Uterus (tissue), 4 donors: ENCODE data around the gene CD7. TPM values are rescaled to one million over a fixed set of nuclear protein-coding genes. Genes with fewer than 3 reads are reported as not detected.
A peak's percentile ranks its signal among the peaks of the same experiment; 100 is the strongest.

ENCODE experiments used
- DNase-seq, 2 donors: peaks; one replicate each; pipeline ENCODE4 v3.0.0-alpha.2; 2019 to 2020
- H3K27ac ChIP-seq, 2 donors: fragments of 200-600 bp; sonication (generic); 1 replicate in 1 of 2; 2 replicates in 1 of 2; pipeline ENCODE4 v1.5.1; 2016 to 2018
- H3K27me3 ChIP-seq, 2 donors: fragments of 200-600 bp; sonication (generic); one replicate each; pipeline ENCODE4 v1.5.1; 2018 to 2019; ENCODE audit warnings: control low read depth in 1 of 2
- H3K36me3 ChIP-seq, 2 donors: fragments of 200-600 bp; sonication (generic); one replicate each; pipeline ENCODE4 v1.5.1; 2019; ENCODE audit warnings: control low read depth in 1 of 2
- H3K4me1 ChIP-seq, 2 donors: fragments of 200-600 bp; sonication (generic); one replicate each; pipeline ENCODE4 v1.5.1; 2018 to 2019; ENCODE audit warnings: control low read depth in 1 of 2
- H3K4me3 ChIP-seq, 2 donors: fragments of 200-600 bp; sonication (generic); 1 replicate in 1 of 2; 2 replicates in 1 of 2; pipeline ENCODE4 v1.5.1; 2018 to 2019; ENCODE audit warnings: mild to moderate bottlenecking in 1 of 2
- H3K9me3 ChIP-seq, 2 donors: fragments of 200-600 bp; sonication (generic); one replicate each; pipeline ENCODE4 v1.5.1; 2019; ENCODE audit warnings: control low read depth in 1 of 2
- CTCF ChIP-seq, 4 experiments: fragments of 200-600 bp in 2 of 4; fragments of 450-650 bp in 2 of 4; sonication (generic) in 2 of 4; IDR thresholded peaks; one replicate each; pipeline ENCODE4 v1.5.1; 2016 to 2019; ENCODE audit warnings: antibody characterized with exemption in 4 of 4, mild to moderate bottlenecking in 2 of 4, moderate library complexity in 1 of 4
- POLR2A ChIP-seq, 2 donors: fragments of 450-650 bp; IDR thresholded peaks; one replicate each; pipeline ENCODE4 v1.6.1; 2016; ENCODE audit warnings: antibody characterized with exemption in 2 of 2, mild to moderate bottlenecking in 1 of 2, moderate library complexity in 1 of 2
- intact Hi-C: fragments of 100-400 bp; cut with DNase I; formaldehyde crosslinking; loops from one replicate; pipeline ENCODE4 v1.15.1; 2023; ENCODE audit warnings: low total_unique reads
- total RNA-seq, 4 donors: library from RNA; depleted of rRNA in 3 of 4; stranded (reverse); fragments of >200 nt in 3 of 4; gene quantifications; one replicate each; pipeline versions ENCODE4 v1.1.0 to v1.2.4, GENCODE V29; 2014 to 2023
- donor health status: DM: yes; HTN: yes; CAD: no.

CD7 gene
- total RNA-seq, 4 donors from 2014 or later = 2.1 to 4.1 TPM; not detected in 2

GRCh38 chr17:82298538-82299421 lies 18.6 kb downstream of the CD7 start:
- H3K9me3 ChIP-seq = no peaks in the 10 kb centered on the region
- intact Hi-C loops = no loop called here
- H3K4me1 ChIP-seq = peaks cover 0 to 19% of the 10 kb centered on the region in 2 donors
- DNase-seq = no peak
- H3K4me3 ChIP-seq = peak overlapping the region; percentile 38 to 43
- H3K27ac ChIP-seq = peak overlapping the region; percentile 89 to 95
- no peaks in the 10 kb centered on the region for H3K36me3 ChIP-seq
- no peaks in the 10 kb centered on the region for H3K27me3 ChIP-seq
- TF ChIP-seq CTCF (IDR thresholded peaks at IDR 0.05) (no peak), POLR2A (IDR thresholded peaks at IDR 0.05) (peak in 1 of 2 donors; percentile 1)

- Histone ChIP-seq H3K36me3 (no peaks in the 10 kb centered on the region), H3K4me1 (peaks cover 0 to 19% of the 10 kb centered on the region in 2 donors), H3K27ac (peak overlapping the region; percentile 89 to 95), H3K4me3 (peak overlapping the region; percentile 38 to 43), H3K27me3 (no peaks in the 10 kb centered on the region), H3K9me3 (no peaks in the 10 kb centered on the region)
- DNase-seq = peak; percentile 87 to 89
- peak in 1 of 4 experiments; percentile 10 for TF ChIP-seq CTCF (IDR thresholded peaks at IDR 0.05)
- TF ChIP-seq POLR2A (IDR thresholded peaks at IDR 0.05) = peak; percentile 27 to 50
- intact Hi-C loops = no loop called here
Measured at GRCh38 chr17:82297714-82298537, 19.5 kb downstream of the CD7 start.

- TF ChIP-seq POLR2A (IDR thresholded peaks at IDR 0.05) = peak; percentile 45 to 61
- TF ChIP-seq CTCF (IDR thresholded peaks at IDR 0.05) = no peak
- Histone ChIP-seq H3K27ac (peak overlapping the region; percentile 89 to 95), H3K4me3 (peak overlapping the region; percentile 38 to 43)
Measured at GRCh38 chr17:82297280-82297713, 20.1 kb downstream of the CD7 start.

GRCh38 chr17:82296511-82297279 lies 20.7 kb downstream of the CD7 start:
- H3K4me1 ChIP-seq = peaks cover 0 to 19% of the 10 kb centered on the region in 2 donors
- no peaks in the 10 kb centered on the region for H3K9me3 ChIP-seq
- H3K27ac ChIP-seq = peak overlapping the region; percentile 89 to 95
- peak overlapping the region; percentile 38 to 43 for H3K4me3 ChIP-seq
- no peaks in the 10 kb centered on the region for H3K27me3 ChIP-seq
- TF ChIP-seq CTCF (IDR thresholded peaks at IDR 0.05) = no peak
- no peak for TF ChIP-seq POLR2A (IDR thresholded peaks at IDR 0.05)
- peak; percentile 55 to 57 for DNase-seq
- H3K36me3 ChIP-seq = no peaks in the 10 kb centered on the region
- intact Hi-C loops = no loop called here

More at GRCh38 chr17:82297280-82297713, 20.1 kb downstream of the CD7 start:
- H3K36me3 ChIP-seq = no peaks in the 10 kb centered on the region
- intact Hi-C loops = no loop called here
- no peaks in the 10 kb centered on the region for H3K27me3 ChIP-seq
- no peaks in the 10 kb centered on the region for H3K9me3 ChIP-seq
- DNase-seq = peak; percentile 91 to 97
- H3K4me1 ChIP-seq = peaks cover 0 to 19% of the 10 kb centered on the region in 2 donors
